DOHH2 (cell line): ENCODE data around the gene SERINC4.
A peak's percentile ranks its signal among the peaks of the same experiment; 100 is the strongest.
"Not testable (repeated sequence)": the region's sequence is repeated elsewhere in the genome, so short reads cannot be mapped to it uniquely, and the experiment has no call there.

Experiments
- H3F3A ChIP-seq: fragments of 200-600 bp; sonication (generic), shearing (Covaris generic); 2 replicates; pipeline ENCODE4 v1.6.0; 2016; ENCODE audit warnings: antibody characterized with exemption, mild to moderate bottlenecking; ENCODE audit not compliant: control insufficient read depth, insufficient read depth
- H3K27ac ChIP-seq: fragments of 200-600 bp; sonication (generic); 2 replicates; pipeline ENCODE4 v1.5.1; 2014; ENCODE audit warnings: low read depth, mild to moderate bottlenecking, low read length, moderate library complexity
- H3K27me3 ChIP-seq: fragments of 200-600 bp; sonication (generic); 2 replicates; pipeline ENCODE4 v1.6.1; 2014; ENCODE audit warnings: mild to moderate bottlenecking, low read length, mixed read lengths; ENCODE audit not compliant: control insufficient read depth
- H3K36me3 ChIP-seq: fragments of 200-600 bp; sonication (generic); 2 replicates; pipeline ENCODE4 v1.6.1; 2014; ENCODE audit warnings: mild to moderate bottlenecking, low read length, moderate library complexity, mixed read lengths; ENCODE audit not compliant: control insufficient read depth
- H3K4me1 ChIP-seq: fragments of 200-600 bp; sonication (generic); 2 replicates; pipeline ENCODE4 v1.6.1; 2014; ENCODE audit warnings: mild to moderate bottlenecking, low read length, mixed read lengths; ENCODE audit not compliant: control insufficient read depth
- H3K4me2 ChIP-seq: fragments of 200-600 bp; sonication (generic); 2 replicates; pipeline ENCODE4 v1.6.0; 2014; ENCODE audit warnings: mild to moderate bottlenecking, low read length, moderate library complexity
- H3K4me3 ChIP-seq: fragments of 200-600 bp; sonication (generic); 2 replicates; pipeline ENCODE4 v1.5.1; 2014; ENCODE audit warnings: mild to moderate bottlenecking, low read length, mixed read lengths
- H3K79me2 ChIP-seq: fragments of 200-600 bp; sonication (generic); 2 replicates; pipeline ENCODE4 v1.6.1; 2014; ENCODE audit warnings: mild to moderate bottlenecking, low read length, mixed read lengths; ENCODE audit not compliant: control insufficient read depth
- H3K9me2 ChIP-seq: fragments of 200-600 bp; sonication (generic); replicated peaks from 2 replicates; pipeline ENCODE4 v1.6.1; 2014; ENCODE audit warnings: mild to moderate bottlenecking, low read length, mixed read lengths; ENCODE audit not compliant: control insufficient read depth
- H3K9me3 ChIP-seq: fragments of 200-600 bp; sonication (generic); 2 replicates; pipeline ENCODE4 v1.6.1; 2014; ENCODE audit warnings: antibody characterized with exemption, low read length, mixed read lengths; ENCODE audit not compliant: control insufficient read depth, insufficient read depth
- H4K20me1 ChIP-seq: fragments of 200-600 bp; sonication (generic); 2 replicates; pipeline ENCODE4 v1.6.0; 2014; ENCODE audit warnings: low read depth, mild to moderate bottlenecking, antibody characterized with exemption, low read length, moderate library complexity; ENCODE audit not compliant: control insufficient read depth, insufficient read depth
- EZH2phosphoT487 ChIP-seq: fragments of 200-600 bp; sonication (generic); IDR thresholded peaks from 2 replicates; pipeline ENCODE4 v1.6.1; 2017; ENCODE audit warnings: borderline replicate concordance, mild to moderate bottlenecking, antibody characterized with exemption, low read length, moderate library complexity, mixed read lengths
- TF ChIP-seq, protein P1 (sequence below): fragments of 200-600 bp; sonication (generic); IDR thresholded peaks from one replicate; pipeline ENCODE4 v1.5.1; 2014; ENCODE audit warnings: antibody characterized with exemption, mild to moderate bottlenecking, low read depth, low read length; ENCODE audit not compliant: poor library complexity, severe bottlenecking

SERINC4 gene

DNA sequence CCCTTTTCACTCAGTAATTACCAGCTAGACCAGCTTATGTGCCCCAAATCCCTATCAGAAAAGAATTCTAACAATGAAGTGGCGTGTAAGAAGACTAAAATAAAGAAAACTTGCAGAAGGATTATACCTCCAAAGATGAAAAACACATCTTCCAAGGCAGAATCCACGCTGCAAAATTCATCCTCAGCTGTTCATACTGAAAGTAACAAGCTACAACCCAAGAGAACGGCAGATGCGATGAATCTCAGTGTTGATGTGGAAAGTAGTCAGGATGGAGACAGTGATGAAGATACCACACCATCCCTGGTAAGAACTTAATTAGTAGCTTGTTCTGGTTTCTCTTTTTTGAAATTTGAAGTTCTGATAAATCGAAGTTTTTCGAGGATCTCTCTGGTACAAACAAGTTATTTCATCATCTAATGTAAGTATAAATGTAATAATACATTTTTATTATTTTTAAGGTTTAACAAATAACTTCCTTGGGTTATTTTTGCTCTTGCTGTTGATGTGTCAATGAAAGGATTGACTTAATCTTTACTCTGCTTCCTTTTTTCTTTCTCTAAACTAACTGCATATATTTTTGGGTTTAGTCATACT lies 28.1 kb upstream of the SERINC4 start:
- Histone ChIP-seq H3K27me3 (no peaks in the 10 kb centered on the region), H3K4me2 (peak overlapping the region; percentile 92), H3K9me3 (no peaks in the 10 kb centered on the region), H3K36me3 (peaks cover 73% of the 10 kb centered on the region), H3F3A (peaks cover 23% of the 10 kb centered on the region), H4K20me1 (peaks cover 16% of the 10 kb centered on the region), H3K27ac (peak overlapping the region; percentile 83), H3K4me3 (peak overlapping the region; percentile 85), H3K4me1 (peaks cover 63% of the 10 kb centered on the region), H3K79me2 (peaks cover 98% of the 10 kb centered on the region), H3K9me2 (no peaks in the 10 kb centered on the region)
- no peak for TF ChIP-seq EZH2phosphoT487
- TF ChIP-seq, protein P1, sequence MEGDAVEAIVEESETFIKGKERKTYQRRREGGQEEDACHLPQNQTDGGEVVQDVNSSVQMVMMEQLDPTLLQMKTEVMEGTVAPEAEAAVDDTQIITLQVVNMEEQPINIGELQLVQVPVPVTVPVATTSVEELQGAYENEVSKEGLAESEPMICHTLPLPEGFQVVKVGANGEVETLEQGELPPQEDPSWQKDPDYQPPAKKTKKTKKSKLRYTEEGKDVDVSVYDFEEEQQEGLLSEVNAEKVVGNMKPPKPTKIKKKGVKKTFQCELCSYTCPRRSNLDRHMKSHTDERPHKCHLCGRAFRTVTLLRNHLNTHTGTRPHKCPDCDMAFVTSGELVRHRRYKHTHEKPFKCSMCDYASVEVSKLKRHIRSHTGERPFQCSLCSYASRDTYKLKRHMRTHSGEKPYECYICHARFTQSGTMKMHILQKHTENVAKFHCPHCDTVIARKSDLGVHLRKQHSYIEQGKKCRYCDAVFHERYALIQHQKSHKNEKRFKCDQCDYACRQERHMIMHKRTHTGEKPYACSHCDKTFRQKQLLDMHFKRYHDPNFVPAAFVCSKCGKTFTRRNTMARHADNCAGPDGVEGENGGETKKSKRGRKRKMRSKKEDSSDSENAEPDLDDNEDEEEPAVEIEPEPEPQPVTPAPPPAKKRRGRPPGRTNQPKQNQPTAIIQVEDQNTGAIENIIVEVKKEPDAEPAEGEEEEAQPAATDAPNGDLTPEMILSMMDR, result no peak

DNA sequence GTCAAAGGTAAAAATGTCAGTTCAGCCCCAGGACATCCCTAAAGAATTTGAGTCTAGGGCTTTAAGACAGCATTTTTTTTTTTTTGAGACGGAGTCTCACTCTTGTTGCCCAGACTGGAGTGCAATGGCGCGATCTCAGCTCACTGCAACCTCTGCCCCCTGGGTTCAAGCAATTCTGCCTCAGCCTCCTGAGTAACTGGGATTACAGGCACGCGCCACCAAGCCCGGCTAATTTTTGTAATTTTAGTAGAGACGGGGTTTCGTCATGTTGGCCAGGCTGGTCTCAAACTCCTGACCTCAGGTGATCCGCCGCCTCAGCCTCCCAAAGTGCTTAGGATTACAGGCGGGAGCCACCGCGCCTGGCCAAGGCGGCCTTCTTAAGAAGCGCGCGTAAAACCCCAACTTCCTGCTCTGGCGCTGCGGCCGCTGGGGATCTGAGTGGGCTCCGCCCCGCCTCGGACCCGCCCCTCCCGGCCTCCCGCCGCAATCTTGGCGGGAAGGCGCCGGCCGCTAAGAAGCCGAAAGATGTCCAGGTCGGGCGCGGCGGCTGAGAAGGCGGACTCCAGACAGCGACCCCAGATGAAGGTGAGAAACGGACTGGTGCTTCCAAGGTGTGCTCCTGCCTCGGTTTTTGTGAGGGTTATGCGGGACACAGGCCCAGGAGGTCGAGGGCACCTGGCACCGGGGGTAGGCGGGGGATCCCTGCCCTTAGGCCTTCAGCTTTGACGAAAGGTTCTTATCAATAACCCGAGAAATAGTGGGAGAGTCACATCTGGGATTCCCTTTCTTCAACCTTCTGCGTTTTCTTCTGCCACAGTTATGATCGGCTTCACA lies 26.7 kb upstream of the SERINC4 start, which contains the start of gene WDR76:
WDR76 (plus strand) TSS at position 495 of the 834 bp plus-strand sequence; CDS start at position 526, 31 bp downstream.
- Histone ChIP-seq H3K27ac (peak within 1 kb of the TSS; percentile 83), H3K9me2 (no peaks in the 10 kb centered on the region), H3K4me3 (peak within 1 kb of the TSS; percentile 85), H3K27me3 (no peaks in the 10 kb centered on the region), H3K4me1 (peaks cover 61% of the 10 kb centered on the region), H4K20me1 (peaks cover 11% of the 10 kb centered on the region), H3F3A (peaks cover 19% of the 10 kb centered on the region), H3K9me3 (no peaks in the 10 kb centered on the region), H3K36me3 (peaks cover 69% of the 10 kb centered on the region), H3K4me2 (peak within 1 kb of the TSS; percentile 92), H3K79me2 (peaks cover 98% of the 10 kb centered on the region)
- no peak for TF ChIP-seq EZH2phosphoT487
- TF ChIP-seq, protein P1, result no peak

DNA sequence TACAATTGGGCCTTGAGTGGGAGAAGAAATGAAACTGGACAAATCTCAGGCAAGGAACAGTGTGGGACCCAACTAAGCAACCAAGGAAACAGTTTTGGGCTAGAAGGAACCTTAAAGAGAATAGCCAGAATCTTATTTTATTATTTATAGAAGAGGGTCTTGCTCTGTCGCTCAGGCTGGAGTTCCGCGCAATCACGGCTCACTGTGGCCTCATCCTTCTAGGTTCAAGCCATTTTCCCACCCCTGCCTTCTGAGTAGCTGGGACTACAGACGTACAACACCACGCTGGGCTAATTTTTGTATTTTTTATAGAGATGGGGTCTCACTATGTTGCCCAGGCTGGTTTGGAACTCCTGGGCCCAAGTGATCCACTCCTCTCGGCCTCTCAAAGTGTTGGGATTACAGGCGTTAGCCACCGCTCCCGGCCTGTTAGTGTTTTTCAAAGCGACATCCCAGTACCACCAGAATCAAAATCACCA lies 26.0 kb upstream of the SERINC4 start:
- Histone ChIP-seq H3K27ac (peak overlapping the region; percentile 83), H3K9me3 (no peaks in the 10 kb centered on the region), H3K79me2 (peaks cover 98% of the 10 kb centered on the region), H3K4me3 (peak overlapping the region; percentile 85), H3K9me2 (no peaks in the 10 kb centered on the region), H3K4me1 (peaks cover 61% of the 10 kb centered on the region), H3F3A (peaks cover 17% of the 10 kb centered on the region), H4K20me1 (peaks cover 13% of the 10 kb centered on the region; the same call in 1 of the 2 replicates), H3K27me3 (no peaks in the 10 kb centered on the region), H3K36me3 (peaks cover 69% of the 10 kb centered on the region), H3K4me2 (peak overlapping the region; percentile 92)
- TF ChIP-seq, protein P1, result no peak
- TF ChIP-seq EZH2phosphoT487, result no peak

DNA sequence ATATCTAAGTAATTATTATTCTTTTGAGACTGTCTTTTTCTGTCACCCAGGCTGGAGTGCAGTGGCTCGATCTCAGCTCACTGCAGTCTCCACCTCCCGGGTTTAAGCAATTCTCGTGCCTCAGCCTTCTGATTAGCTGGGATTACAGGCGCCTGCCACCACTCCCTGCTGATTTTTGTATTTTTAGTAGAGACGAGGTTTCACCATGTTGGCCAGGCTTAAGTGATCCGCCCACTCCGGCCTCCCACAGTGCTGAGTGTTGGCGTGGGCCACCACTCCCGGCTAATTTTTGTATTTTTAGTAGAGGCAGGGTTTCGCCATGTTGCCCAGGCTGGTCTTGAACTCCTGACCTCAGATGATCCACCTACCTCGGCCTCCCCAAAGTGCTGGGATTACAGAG lies 25.3 kb upstream of the SERINC4 start:
- not testable (repeated sequence) for H3K9me3 ChIP-seq, H3K9me2 ChIP-seq, H3K27me3 ChIP-seq, H3K4me3 ChIP-seq
- H4K20me1 ChIP-seq, result peaks cover 15% of the 10 kb centered on the region; the same call in 1 of the 2 replicates
- H3K4me2 ChIP-seq, result peak overlapping the region; percentile 65; the same call in 1 of the 2 replicates
- H3K79me2 ChIP-seq, result peaks cover 98% of the 10 kb centered on the region
- peak overlapping the region; percentile 83 for H3K27ac ChIP-seq
- peaks cover 17% of the 10 kb centered on the region for H3F3A ChIP-seq
- peaks cover 68% of the 10 kb centered on the region for H3K36me3 ChIP-seq
- H3K4me1 ChIP-seq, result peaks cover 59% of the 10 kb centered on the region
